Vagina (tissue), 2 donors: ENCODE data around the gene ATM. TPM values are rescaled to one million over a fixed set of nuclear protein-coding genes. Genes with fewer than 3 reads are reported as not detected.
"Not testable (repeated sequence)": the region's sequence is repeated elsewhere in the genome, so short reads cannot be mapped to it uniquely, and the experiment has no call there.

Experiments used
- DNase-seq, 2 donors: peaks; one replicate each; pipeline ENCODE4 v3.0.0-alpha.2; 2017; ENCODE audit errors: extremely low spot score in 2 of 2
- H3K27ac ChIP-seq: fragments of 200-600 bp; sonication (generic); one replicate; pipeline ENCODE4 v1.5.1; 2019
- H3K27me3 ChIP-seq: fragments of 200-600 bp; sonication (generic); one replicate; pipeline ENCODE4 v1.5.1; 2019
- H3K36me3 ChIP-seq, 2 donors: fragments of 200-600 bp; sonication (generic); one replicate each; pipeline ENCODE4 v1.5.1; 2017 to 2019
- H3K4me1 ChIP-seq: fragments of 200-600 bp; sonication (generic); one replicate; pipeline ENCODE4 v1.5.1; 2019
- H3K4me3 ChIP-seq, 2 donors: fragments of 200-600 bp; sonication (generic); 1 replicate in 1 of 2; 2 replicates in 1 of 2; pipeline ENCODE4 v1.5.1; 2016 to 2019
- H3K9me3 ChIP-seq: fragments of 200-600 bp; sonication (generic); one replicate; pipeline ENCODE4 v1.5.1; 2019
- CTCF ChIP-seq, 3 experiments: fragments of 450-650 bp in 2 of 3; fragments of 200-600 bp in 1 of 3; sonication (generic) in 1 of 3; IDR thresholded peaks; one replicate each; pipeline ENCODE4 v1.5.1; 2017 to 2019; ENCODE audit warnings: antibody characterized with exemption in 3 of 3, mild to moderate bottlenecking in 2 of 3, moderate library complexity in 2 of 3
- POLR2A ChIP-seq, 2 donors: fragments of 450-650 bp; IDR thresholded peaks; one replicate each; pipeline ENCODE4 v1.6.1; 2017; ENCODE audit warnings: antibody characterized with exemption in 2 of 2, mild to moderate bottlenecking in 2 of 2, moderate library complexity in 2 of 2
- POLR2AphosphoS5 ChIP-seq, 2 donors: sonication (generic); formaldehyde crosslinking; IDR thresholded peaks; one replicate each; pipeline ENCODE4 v1.9.0; 2017; ENCODE audit warnings: antibody characterized with exemption in 2 of 2, mild to moderate bottlenecking in 2 of 2, low read depth in 1 of 2; ENCODE audit not compliant: insufficient read depth in 1 of 2
- intact Hi-C: fragments of 100-400 bp; cut with DNase I; formaldehyde crosslinking; loops from one replicate; pipeline ENCODE4 v1.15.1; 2023
- total RNA-seq: library from RNA; depleted of rRNA; stranded (reverse); fragments of >200 nt; gene quantifications from one replicate; pipeline ENCODE4 v1.2.3, GENCODE V29; 2016

ATM gene
- total RNA-seq, 1 donor from 2014 or later: 59.9 TPM

GRCh38 chr11:108394744-108395284 lies 171.9 kb downstream of the ATM start:
- no peaks in the 10 kb centered on the region for H3K9me3 ChIP-seq
- H3K4me1 ChIP-seq: no peaks in the 10 kb centered on the region
- H3K27ac ChIP-seq: no peak overlapping the region
- intact Hi-C loops: no loop called here
- no peaks in the 10 kb centered on the region for H3K36me3 ChIP-seq
- no peak for DNase-seq
- H3K27me3 ChIP-seq: no peaks in the 10 kb centered on the region
- H3K4me3 ChIP-seq: no peak overlapping the region
- no peak for TF ChIP-seq POLR2AphosphoS5 (IDR thresholded peaks at IDR 0.05; ENCODE audit: insufficient read depth in 1 of 2, low read depth in 1 of 2)
- TF ChIP-seq CTCF (IDR thresholded peaks at IDR 0.05): no peak
- TF ChIP-seq POLR2A (IDR thresholded peaks at IDR 0.05): no peak

DNA sequence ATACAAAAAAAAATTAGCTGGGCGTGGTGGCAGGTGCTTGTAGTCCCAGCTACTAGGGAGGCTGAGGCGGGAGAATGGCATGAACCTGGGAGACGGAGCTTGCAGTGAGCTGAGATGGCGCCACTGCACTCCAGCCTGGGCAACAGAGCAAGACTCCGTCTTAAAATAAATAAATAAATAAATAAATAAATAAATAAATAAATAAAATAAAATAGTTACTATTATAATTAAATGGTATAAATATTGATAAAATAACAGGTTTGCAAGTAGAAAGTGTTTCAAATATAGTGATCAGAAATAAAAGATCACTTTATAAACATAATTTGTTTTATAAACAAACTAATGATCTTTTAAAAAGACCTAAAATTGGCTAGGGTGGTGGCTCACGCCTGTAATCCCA lies 173.8 kb downstream of the ATM start:
- H3K9me3 ChIP-seq, DNase-seq: not testable (repeated sequence)

DNA sequence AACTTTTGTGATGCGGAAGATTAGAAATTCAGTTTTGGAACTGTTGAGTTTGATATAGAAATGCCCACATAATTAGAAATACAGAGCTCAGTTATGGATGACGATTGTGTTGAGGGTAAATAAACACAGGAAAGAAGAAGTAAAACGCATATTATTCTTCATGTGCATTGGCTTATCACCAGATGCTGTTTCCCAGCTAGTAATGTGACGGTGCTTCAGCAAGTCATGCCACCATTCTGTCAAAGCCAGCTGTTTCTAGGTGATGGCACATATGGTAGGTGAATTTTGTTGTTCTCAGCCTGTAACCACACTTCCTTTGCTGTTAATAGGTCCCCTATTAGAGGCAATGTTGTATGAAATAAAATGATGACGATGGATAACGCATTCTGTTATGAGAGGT lies 175.6 kb downstream of the ATM start:
- no peak overlapping the region for H3K4me3 ChIP-seq
- no peaks in the 10 kb centered on the region for H3K27me3 ChIP-seq
- intact Hi-C loops: no loop called here
- H3K4me1 ChIP-seq: no peaks in the 10 kb centered on the region
- TF ChIP-seq CTCF (IDR thresholded peaks at IDR 0.05) (no peak), POLR2AphosphoS5 (IDR thresholded peaks at IDR 0.05; ENCODE audit: insufficient read depth in 1 of 2, low read depth in 1 of 2) (no peak), POLR2A (IDR thresholded peaks at IDR 0.05) (no peak)
- no peak for DNase-seq
- H3K36me3 ChIP-seq: no peaks in the 10 kb centered on the region
- H3K27ac ChIP-seq: no peak overlapping the region
- H3K9me3 ChIP-seq: no peaks in the 10 kb centered on the region

More for the DNA sequence above, 173.8 kb downstream of the ATM start:
- intact Hi-C loops, H3K4me1 ChIP-seq, H3K4me3 ChIP-seq, H3K36me3 ChIP-seq, H3K27ac ChIP-seq, H3K27me3 ChIP-seq: not testable (repeated sequence)

- Histone ChIP-seq H3K4me1 (no peaks in the 10 kb centered on the region), H3K4me3 (no peak overlapping the region), H3K9me3 (no peaks in the 10 kb centered on the region), H3K27me3 (no peaks in the 10 kb centered on the region), H3K36me3 (no peaks in the 10 kb centered on the region), H3K27ac (no peak overlapping the region)
- no peak for DNase-seq
- TF ChIP-seq CTCF (IDR thresholded peaks at IDR 0.05): no peak
- TF ChIP-seq POLR2A (IDR thresholded peaks at IDR 0.05): no peak
- TF ChIP-seq POLR2AphosphoS5 (IDR thresholded peaks at IDR 0.05; ENCODE audit: insufficient read depth in 1 of 2, low read depth in 1 of 2): no peak
- intact Hi-C loops: no loop called here
Measured at GRCh38 chr11:108402241-108402640, 179.4 kb downstream of the ATM start.

- Histone ChIP-seq H3K4me3 (no peak overlapping the region), H3K9me3 (no peaks in the 10 kb centered on the region), H3K36me3 (no peaks in the 10 kb centered on the region), H3K27ac (no peak overlapping the region), H3K27me3 (no peaks in the 10 kb centered on the region), H3K4me1 (no peaks in the 10 kb centered on the region)
- intact Hi-C loops: no loop called here
- no peak for DNase-seq
- TF ChIP-seq CTCF (IDR thresholded peaks at IDR 0.05): no peak
- no peak for TF ChIP-seq POLR2AphosphoS5 (IDR thresholded peaks at IDR 0.05; ENCODE audit: insufficient read depth in 1 of 2, low read depth in 1 of 2)
Measured at GRCh38 chr11:108403052-108403451, 180.2 kb downstream of the ATM start.
